DND-41 (cell line): ENCODE data around the gene FBXW2.

Experiments used
- ATAC-seq: fragments of 200-7000 bp; cut with Tn5 transposase; 3 replicates; pipeline ENCODE4 v1.9.1; 2021; ENCODE audit warnings: low read depth; ENCODE audit not compliant: insufficient read depth
- DNase-seq: peaks from one replicate; pipeline ENCODE4 v3.0.0-alpha.2; 2020
- H2AFZ ChIP-seq: 2 replicates; pipeline ENCODE4 v1.6.0; 2012; ENCODE audit warnings: low read depth, low read length
- H3K27ac ChIP-seq: 2 replicates; pipeline ENCODE4 v1.5.1; 2012; ENCODE audit warnings: low read length, inconsistent platforms
- H3K27me3 ChIP-seq: fragments of 200-600 bp; sonication (generic); 2 replicates; pipeline ENCODE4 v1.6.0; 2012; ENCODE audit warnings: low read length, mild to moderate bottlenecking, inconsistent platforms; ENCODE audit not compliant: insufficient read depth, poor library complexity
- H3K36me3 ChIP-seq: 2 replicates; pipeline ENCODE4 v1.5.1; 2012; ENCODE audit warnings: low read length, inconsistent platforms; ENCODE audit not compliant: insufficient read depth
- H3K4me1 ChIP-seq: 2 replicates; pipeline ENCODE4 v1.5.1; 2012; ENCODE audit warnings: mild to moderate bottlenecking, low read length; ENCODE audit not compliant: insufficient read depth
- H3K4me2 ChIP-seq: 2 replicates; pipeline ENCODE4 v1.6.0; 2012; ENCODE audit warnings: mild to moderate bottlenecking, moderate library complexity, low read length, inconsistent platforms; ENCODE audit not compliant: insufficient read depth
- H3K4me3 ChIP-seq, 2 experiments: fragments of 200-600 bp in 1 of 2; shearing (Covaris generic) in 1 of 2; 2 replicates each; pipeline ENCODE4 v1.5.1; 2012 to 2016; ENCODE audit warnings: inconsistent platforms in 2 of 2, low read length in 2 of 2, mild to moderate bottlenecking in 2 of 2, low read depth in 1 of 2, moderate library complexity in 1 of 2
- H3K79me2 ChIP-seq: 2 replicates; pipeline ENCODE4 v1.6.0; 2012; ENCODE audit warnings: low read length, inconsistent platforms; ENCODE audit not compliant: insufficient read depth
- H3K9ac ChIP-seq: 2 replicates; pipeline ENCODE4 v1.6.0; 2012; ENCODE audit warnings: low read depth, mild to moderate bottlenecking, inconsistent platforms, low read length, moderate library complexity
- H3K9me3 ChIP-seq: 2 replicates; pipeline ENCODE4 v1.5.1; 2012; ENCODE audit warnings: low read length, moderate library complexity, mild to moderate bottlenecking, inconsistent platforms; ENCODE audit not compliant: insufficient read depth, severe bottlenecking
- H4K20me1 ChIP-seq: 2 replicates; pipeline ENCODE4 v1.6.0; 2012; ENCODE audit warnings: low read length; ENCODE audit not compliant: insufficient read depth
- CTCF ChIP-seq: IDR thresholded peaks from 2 replicates; pipeline ENCODE4 v1.5.1; 2012; ENCODE audit warnings: borderline replicate concordance, low read length, moderate library complexity, mild to moderate bottlenecking; ENCODE audit not compliant: poor library complexity, severe bottlenecking; ENCODE audit errors: extremely low read depth
- EZH2 ChIP-seq: IDR thresholded peaks from 3 replicates; pipeline ENCODE4 v1.6.1; 2012; ENCODE audit warnings: borderline replicate concordance, low read depth, mild to moderate bottlenecking, moderate library complexity, low read length, inconsistent platforms; ENCODE audit not compliant: severe bottlenecking

The FBXW2 gene

GRCh38 chr9:120711354-120711753 is 81.9 kb downstream of the FBXW2 start:
- Histone ChIP-seq H2AFZ (no peak overlapping the region), H3K27ac (peak overlapping the region; percentile 66; the same call in 1 of the 2 replicates), H3K4me3 (peak overlapping the region in 1 of 2 experiments; percentile 93; a peak in 1 of 4 replicates), H3K9ac (peak overlapping the region; percentile 92), H4K20me1 (no peaks in the 10 kb centered on the region), H3K4me2 (peak overlapping the region; percentile 77), H3K4me1 (peaks cover 53% of the 10 kb centered on the region), H3K36me3 (no peaks in the 10 kb centered on the region; the same call in none of the 2 replicates), H3K79me2 (peaks cover 78% of the 10 kb centered on the region), H3K9me3 (no peaks in the 10 kb centered on the region), H3K27me3 (no peaks in the 10 kb centered on the region)
- TF ChIP-seq EZH2, result no peak
- TF ChIP-seq CTCF, result no peak
- no peak for DNase-seq
- ATAC-seq, result no peak

- no peak for TF ChIP-seq EZH2
- no peak for TF ChIP-seq CTCF
- H2AFZ ChIP-seq, result peak overlapping the region; percentile 54
- no peaks in the 10 kb centered on the region for H4K20me1 ChIP-seq
- H3K4me3 ChIP-seq, result peak overlapping the region; percentile 29 to 70; a peak in 3 of 4 replicates
- peaks cover 79% of the 10 kb centered on the region for H3K79me2 ChIP-seq
- no peaks in the 10 kb centered on the region for H3K27me3 ChIP-seq
- DNase-seq (peak; percentile 65), ATAC-seq (peak; percentile 9; the same call in 1 of the 3 replicates)
- H3K4me2 ChIP-seq, result peak overlapping the region; percentile 77
- H3K9me3 ChIP-seq, result no peaks in the 10 kb centered on the region
- H3K27ac ChIP-seq, result peak overlapping the region; percentile 88
- peaks cover 51% of the 10 kb centered on the region for H3K4me1 ChIP-seq
- H3K36me3 ChIP-seq, result no peaks in the 10 kb centered on the region; the same call in none of the 2 replicates
- H3K9ac ChIP-seq, result peak overlapping the region; percentile 92
Observed at GRCh38 chr9:120710110-120710981, 82.9 kb downstream of the FBXW2 start.

GRCh38 chr9:120708526-120709224 is 84.5 kb downstream of the FBXW2 start:
- Histone ChIP-seq H2AFZ (no peak overlapping the region), H3K27ac (no peak overlapping the region), H3K4me3 (no peak overlapping the region), H3K9ac (no peak overlapping the region), H3K36me3 (no peaks in the 10 kb centered on the region; the same call in 1 of the 2 replicates), H3K9me3 (no peaks in the 10 kb centered on the region), H4K20me1 (no peaks in the 10 kb centered on the region), H3K4me1 (peaks cover 44% of the 10 kb centered on the region), H3K79me2 (peaks cover 72% of the 10 kb centered on the region), H3K27me3 (no peaks in the 10 kb centered on the region), H3K4me2 (no peak overlapping the region)
- no peak for ATAC-seq
- TF ChIP-seq EZH2 (no peak), CTCF (no peak)
- no peak for DNase-seq
